HepG2 (cell line): ENCODE results near the gene GTF2H1. TPM values are rescaled to one million over a fixed set of nuclear protein-coding genes. Genes with fewer than 3 reads are reported as not detected.

Experiments used
- ATAC-seq: fragments of 200-7000 bp; cut with Tn5 transposase; 3 replicates; pipeline ENCODE4 v1.9.1; 2020; ENCODE audit warnings: mild to moderate bottlenecking, moderate library complexity
- Bru-seq: library from RNA; stranded (reverse); fragments of 400-500 nt; gene quantifications from one replicate; lab custom pipeline; 2021; lab: Mats Ljungman, UMichigan
- BruChase-seq, 2 experiments: library from RNA; stranded (reverse); fragments of 400-500 nt; gene quantifications; one replicate each; lab custom pipeline; 2021; lab: Mats Ljungman, UMichigan
- BruUV-seq: library from RNA; stranded (reverse); fragments of 400-500 nt; replicated peaks from 2 replicates; lab custom pipeline; 2021; lab: Mats Ljungman, UMichigan
- CTCF ChIA-PET: fragments of 300-600 bp; formaldehyde crosslinking; extraction: SDS; loops from one replicate; lab custom pipeline; 2021; ENCODE audit warnings: low total read pairs, inconsistent platforms, low intra/inter-chr PET ratio; lab: Yijun Ruan, JAX
- POLR2A ChIA-PET: fragments of 350-600 bp; sonication (Branson Sonifier 250); formaldehyde crosslinking; loops from one replicate; lab custom pipeline; 2020; ENCODE audit warnings: antibody characterized with exemption, inconsistent platforms; lab: Yijun Ruan, JAX
- DNase-seq: peaks from one replicate; pipeline ENCODE4 v3.0.0-alpha.2; 2015; ENCODE audit warnings: low spot score
- FAIRE-seq: peaks from 3 replicates; lab custom pipeline; 2011; peaks lifted over from hg19 to GRCh38; lab: Jason Lieb, UNC
- H2AFZ ChIP-seq: one replicate; pipeline ENCODE4 v1.6.1; 2011; ENCODE audit warnings: low read length, inconsistent platforms
- H3K27ac ChIP-seq: fragments of 300-600 bp; 3 replicates; pipeline ENCODE4 v1.8.0; 2011; ENCODE audit warnings: mixed run types, mild to moderate bottlenecking, mixed read lengths, low read length, inconsistent platforms; ENCODE audit not compliant: insufficient read depth; ENCODE audit errors: extremely low read length
- H3K27me3 ChIP-seq, 2 experiments: fragments of 200-600 bp in 1 of 2; 2 replicates in 1 of 2; 3 replicates in 1 of 2; pipeline versions ENCODE4 v1.6.0 to v1.8.0; 2011; ENCODE audit warnings: low read length in 2 of 2, mild to moderate bottlenecking in 2 of 2, moderate library complexity in 2 of 2, inconsistent platforms in 1 of 2; ENCODE audit not compliant: insufficient read depth in 2 of 2, control insufficient read depth in 1 of 2
- H3K36me3 ChIP-seq, 2 experiments: fragments of 200-600 bp in 1 of 2; replicated peaks in 1 of 2; 2 replicates in 1 of 2; 3 replicates in 1 of 2; pipeline versions ENCODE4 v1.5.1 to v1.8.0; 2011; ENCODE audit warnings: low read length in 2 of 2, inconsistent platforms in 1 of 2; ENCODE audit not compliant: insufficient read depth in 2 of 2, control insufficient read depth in 1 of 2
- H3K4me1 ChIP-seq: 2 replicates; pipeline ENCODE4 v1.5.1; 2012; ENCODE audit warnings: low read length, inconsistent platforms; ENCODE audit not compliant: insufficient read depth
- H3K4me2 ChIP-seq: 2 replicates; pipeline ENCODE4 v1.6.0; 2011; ENCODE audit warnings: low read depth, low read length, inconsistent platforms
- H3K4me3 ChIP-seq, 3 experiments: fragments of 200-600 bp in 1 of 3; sonication (generic), shearing (Covaris generic) in 1 of 3; replicated peaks in 1 of 3; 2 replicates each; pipeline ENCODE4 v1.5.1; 2011 to 2016; ENCODE audit warnings: low read length in 3 of 3, inconsistent platforms in 2 of 3, low read depth in 2 of 3, mild to moderate bottlenecking in 2 of 3, control low read depth in 1 of 3, mixed read lengths in 1 of 3; ENCODE audit not compliant: insufficient read depth in 1 of 3
- H3K79me2 ChIP-seq: one replicate; pipeline ENCODE4 v1.6.1; 2011; ENCODE audit warnings: low read length, inconsistent platforms; ENCODE audit not compliant: insufficient read depth
- H3K9ac ChIP-seq: 2 replicates; pipeline ENCODE4 v1.6.0; 2011; ENCODE audit warnings: mild to moderate bottlenecking, low read depth, low read length, inconsistent platforms; ENCODE audit not compliant: insufficient read depth
- H3K9me3 ChIP-seq: 2 replicates; pipeline ENCODE4 v1.5.1; 2012; ENCODE audit warnings: mild to moderate bottlenecking, low read length
- H4K20me1 ChIP-seq: 2 replicates; pipeline ENCODE4 v1.6.0; 2011; ENCODE audit warnings: inconsistent platforms, mild to moderate bottlenecking, low read length, moderate library complexity; ENCODE audit not compliant: insufficient read depth
- ARID2 ChIP-seq: sonication (generic); formaldehyde crosslinking; IDR thresholded peaks from 2 replicates; pipeline ENCODE4 v1.8.1; 2022; ENCODE audit warnings: mild to moderate bottlenecking, missing genetic modification reagents, borderline replicate concordance
- BORCS8-MEF2B ChIP-seq: sonication (generic); formaldehyde crosslinking; IDR thresholded peaks from 2 replicates; pipeline ENCODE4 v1.8.0; 2022; ENCODE audit warnings: mild to moderate bottlenecking, missing genetic modification reagents
- CENPBD1 ChIP-seq: sonication (generic); formaldehyde crosslinking; IDR thresholded peaks from 2 replicates; pipeline ENCODE4 v1.8.0; 2022; ENCODE audit warnings: missing genetic modification reagents, low read depth, mild to moderate bottlenecking, borderline replicate concordance
- CTCF ChIP-seq: sonication (generic); formaldehyde crosslinking; IDR thresholded peaks from 2 replicates; pipeline ENCODE4 v1.5.0; 2020; ENCODE audit warnings: mild to moderate bottlenecking, missing genetic modification reagents, moderate library complexity
- HDAC6 ChIP-seq: fragments of 200-600 bp; sonication (generic); IDR thresholded peaks from 2 replicates; pipeline ENCODE4 v1.7.0; 2017; ENCODE audit warnings: mild to moderate bottlenecking, antibody characterized with exemption, low read length, low read depth
- HIVEP1 ChIP-seq: sonication (generic); formaldehyde crosslinking; IDR thresholded peaks from 2 replicates; pipeline ENCODE4 v1.4.0; 2020; ENCODE audit warnings: mild to moderate bottlenecking, missing genetic modification reagents
- HNRNPH1 ChIP-seq: fragments of 200-400 bp; formaldehyde crosslinking; optimal IDR thresholded peaks from 2 replicates; pipeline ENCODE3; 2017; ENCODE audit warnings: mild to moderate bottlenecking, low read depth, low read length
- KLF16 ChIP-seq, 2 experiments: sonication (generic) in 1 of 2; formaldehyde crosslinking in 1 of 2; IDR thresholded peaks; 2 replicates each; pipeline versions ENCODE4 v1.6.1 to v1.8.0; 2016 to 2023; ENCODE audit warnings: missing genetic modification reagents in 2 of 2, missing compliant biosample characterization in 1 of 2
- PHF20 ChIP-seq: sonication (generic); formaldehyde crosslinking; IDR thresholded peaks from 2 replicates; pipeline ENCODE4 v1.5.0; 2020; ENCODE audit warnings: mild to moderate bottlenecking, missing genetic modification reagents
- PREB ChIP-seq: sonication (generic); formaldehyde crosslinking; IDR thresholded peaks from 2 replicates; pipeline ENCODE4 v1.4.0; 2020; ENCODE audit warnings: missing genetic modification reagents
- ZFYVE20 ChIP-seq: sonication (generic); formaldehyde crosslinking; IDR thresholded peaks from 2 replicates; pipeline ENCODE4 v1.8.0; 2023; ENCODE audit warnings: low read depth, mild to moderate bottlenecking, moderate library complexity, missing genetic modification reagents, borderline replicate concordance
- ZNF253 ChIP-seq: sonication (generic); formaldehyde crosslinking; IDR thresholded peaks from 2 replicates; pipeline ENCODE4 v1.8.0; 2022; ENCODE audit warnings: mild to moderate bottlenecking, missing genetic modification reagents, borderline replicate concordance
- ZNF44 ChIP-seq: sonication (generic); formaldehyde crosslinking; IDR thresholded peaks from 2 replicates; pipeline ENCODE4 v1.5.1; 2020; ENCODE audit warnings: mild to moderate bottlenecking, missing genetic modification reagents
- WGBS: methylation state at CpG from one replicate; pipeline ENCODE4 v1.1.6; 2017; ENCODE audit warnings: low lambda C conversion rate; 5-methylcytosine and 5-hydroxymethylcytosine counted together
- in situ Hi-C: cut with HindIII; loops from 2 replicates; pipeline ENCODE4 v1.10.0; 2017; ENCODE audit warnings: low pct_unique_long_range_greater_than_20kb; ENCODE audit not compliant: extremely low pct_ligation_motif_present
- intact Hi-C: fragments of 100-400 bp; cut with micrococcal nuclease; formaldehyde crosslinking; loops from one replicate; pipeline ENCODE4 v1.10.0; 2022; ENCODE audit not compliant: unreplicated experiment
- long read RNA-seq, 2 experiments: library from RNA in 1 of 2; library from polyadenylated mRNA in 1 of 2; stranded (forward) in 1 of 2; unstranded in 1 of 2; transcript quantifications; one replicate each; pipeline ENCODE4 v2.0.0, GENCODE V29; 2019 to 2022
- polyA minus RNA-seq, 3 experiments: library from RNA; depleted of rRNA, polyadenylated mRNA; stranded (reverse); fragments of >200 nt; gene quantifications; 2 replicates each; pipeline ENCODE4 v1.2.3, GENCODE V29; 2011; ENCODE audit warnings: low replicate concordance in 1 of 3
- polyA plus RNA-seq, 8 experiments: library from polyadenylated mRNA; depleted of rRNA in 3 of 8; stranded (reverse) in 7 of 8; unstranded in 1 of 8; fragments of >200 nt; fragmentation: Illumina TruSeq in 4 of 8; extraction: Trizol in 4 of 8; gene quantifications; 2 replicates each; pipeline versions ENCODE4 v1.2.1 to v1.2.3, GENCODE V29; 2011 to 2016; ENCODE audit warnings: low read depth in 4 of 8, missing spikeins in 1 of 8, mixed read lengths in 1 of 8; ENCODE audit not compliant: insufficient read depth in 1 of 8
- total RNA-seq, 5 experiments: library from RNA; depleted of rRNA; stranded (reverse); fragments of >200 nt; fragmentation: Illumina TruSeq; extraction: Trizol; gene quantifications; 2 replicates each; pipeline ENCODE4 v1.2.3, GENCODE V29; 2016; ENCODE audit warnings: low read depth in 1 of 5

GTF2H1 gene
- 51.4 and 70.0 TPM in 2 replicates for total RNA-seq (2016; rRNA removed; fragmentation: Illumina TruSeq; extraction: Trizol)
- 24.3 and 28.5 TPM in 2 replicates for total RNA-seq (2016; cell fraction: cytosol; rRNA removed; fragmentation: Illumina TruSeq; extraction: Trizol; ENCODE audit: low read depth)
- 53.4 and 70.2 TPM in 2 replicates for total RNA-seq (2016; cell fraction: insoluble cytoplasmic fraction; rRNA removed; fragmentation: Illumina TruSeq; extraction: Trizol)
- 63.4 and 70.5 TPM in 2 replicates for total RNA-seq (2016; cell fraction: membrane; rRNA removed; fragmentation: Illumina TruSeq; extraction: Trizol)
- total RNA-seq (2016; cell fraction: nucleus; rRNA removed; fragmentation: Illumina TruSeq; extraction: Trizol): 52.8 and 54.3 TPM in 2 replicates
- 15.2 and 15.7 TPM in 2 replicates for polyA plus RNA-seq (2011; rRNA removed)
- polyA plus RNA-seq (2011; cell fraction: cytosol; rRNA removed): 10.9 and 14.0 TPM in 2 replicates
- 20.3 and 21.9 TPM in 2 replicates for polyA plus RNA-seq (2011; cell fraction: nucleus; rRNA removed)
- polyA plus RNA-seq (2012): 19.7 and 20.8 TPM in 2 replicates
- polyA plus RNA-seq (2016; cell fraction: cytosol; fragmentation: Illumina TruSeq; extraction: Trizol; ENCODE audit: low read depth): 22.7 and 27.3 TPM in 2 replicates
- polyA plus RNA-seq (2016; cell fraction: insoluble cytoplasmic fraction; fragmentation: Illumina TruSeq; extraction: Trizol; ENCODE audit: low read depth): 54.8 and 62.0 TPM in 2 replicates
- 46.8 and 48.1 TPM in 2 replicates for polyA plus RNA-seq (2016; cell fraction: membrane; fragmentation: Illumina TruSeq; extraction: Trizol; ENCODE audit: low read depth)
- 55.9 and 61.0 TPM in 2 replicates for polyA plus RNA-seq (2016; cell fraction: nucleus; fragmentation: Illumina TruSeq; extraction: Trizol; ENCODE audit: insufficient read depth, low read depth)
- polyA minus RNA-seq (2011; rRNA and poly(A)+ RNA removed; ENCODE audit: low replicate concordance): 23.7 and 34.5 TPM in 2 replicates
- 13.5 and 14.6 TPM in 2 replicates for polyA minus RNA-seq (2011; cell fraction: cytosol; rRNA and poly(A)+ RNA removed)
- polyA minus RNA-seq (2011; cell fraction: nucleus; rRNA and poly(A)+ RNA removed): 60.9 and 80.8 TPM in 2 replicates
- percentile 84 among the genes with signal in this experiment for Bru-seq, nascent RNA
- percentile 83 among the genes with signal in this experiment for BruChase-seq, experiment 1, labeled RNA remaining after a 6-hour chase
- BruChase-seq, experiment 2, labeled RNA remaining after a 2-hour chase: percentile 83 among the genes with signal in this experiment
- long read RNA-seq, experiment 1, transcript GTF2H1-201 (15 exons, 2,982 nt): major isoform, 12 of 23 reads
- long read RNA-seq, experiment 1, partial matches to known transcripts: 7 of 23 reads
- long read RNA-seq, experiment 1, other reads (novel, unspliced or antisense): 4 of 23 reads
- long read RNA-seq, experiment 2, transcript GTF2H1-201 (15 exons, 2,982 nt): major isoform, 7 of 58 reads
- long read RNA-seq, experiment 2, partial matches to known transcripts: 34 of 58 reads
- long read RNA-seq, experiment 2, other reads (novel, unspliced or antisense): 12 of 58 reads

GRCh38 chr11:18321969-18322711, at the start of gene GTF2H1, which contains the start of gene HPS5:
Gene GTF2H1, plus strand, starts transcription at chr11:18322567. Its CDS starts 10,508 bp downstream, at chr11:18333075.
Gene HPS5, minus strand, starts transcription at chr11:18322140. Its CDS starts 4,282 bp downstream, at chr11:18317858.
- WGBS: 0% methylated on average over 8 of the region's 61 CpGs
- ATAC-seq (peak; percentile 96), DNase-seq (peak; percentile 98), FAIRE-seq (peak; percentile 95)
- ChIA-PET POLR2A (interaction anchor here (0.5 to 4.2 kb wide), 23 partner anchors 8 to 207 kb away, joined by 3 to 36 read pairs (median 3); partner anchors contain the start of genes LDHA and TSG101), CTCF (no interaction called here)
- Histone ChIP-seq H3K27ac (peak within 1 kb of the TSS; percentile 95), H3K36me3 (peaks cover 3 to 12% of the 10 kb centered on the region in 2 experiments), H4K20me1 (no peaks in the 10 kb centered on the region), H3K27me3 (no peaks in the 10 kb centered on the region; a peak in 1 of 5 replicates), H3K4me1 (peaks cover 62% of the 10 kb centered on the region), H2AFZ (peak within 1 kb of the TSS; percentile 87), H3K9ac (peak within 1 kb of the TSS; percentile 94), H3K4me3 (peak within 1 kb of the TSS; percentile 71 to 81 (median 78)), H3K79me2 (peaks cover 83% of the 10 kb centered on the region), H3K4me2 (peak within 1 kb of the TSS; percentile 96), H3K9me3 (no peaks in the 10 kb centered on the region)
- intact Hi-C loops: loop anchor here (1.0 to 10.0 kb wide), 6 partner anchors 60 to 310 kb away; partner anchors contain the start of genes MRGPRX4, SAA4 and SPTY2D1
- in situ Hi-C loops: no loop called here
- BruUV-seq: no TSS peak
- TF ChIP-seq HIVEP1 (CRISPR knock-in tag) (peak; percentile 96), HNRNPH1 (no peak), PHF20 (CRISPR knock-in tag) (peak; percentile 96), HDAC6 (no peak), ZNF253 (no peak; the same call in 1 of the 2 replicates), KLF16 (CRISPR knock-in tag; IDR thresholded peaks at IDR 0.05) (peak in 1 of 2 experiments; percentile 95; a peak in 2 of 4 replicates), ZFYVE20 (CRISPR knock-in tag) (peak; percentile 85; the same call in 1 of the 2 replicates), BORCS8-MEF2B (CRISPR knock-in tag) (peak; percentile 96), CENPBD1 (CRISPR knock-in tag) (no peak; the same call in 1 of the 2 replicates), CTCF (CRISPR knock-in tag) (peak; percentile 16; the same call in 1 of the 2 replicates), ARID2 (CRISPR knock-in tag) (peak; percentile 41; the same call in 1 of the 2 replicates), ZNF44 (CRISPR knock-in tag) (peak; percentile 97; the same call in 1 of the 2 replicates), PREB (no peak)
